Measurements from ENCODE around the gene ATIC.
"Not testable (repeated sequence)": the region's sequence is repeated elsewhere in the genome, so short reads cannot be mapped to it uniquely, and the experiment has no call there.

Gene ATIC

DNA sequence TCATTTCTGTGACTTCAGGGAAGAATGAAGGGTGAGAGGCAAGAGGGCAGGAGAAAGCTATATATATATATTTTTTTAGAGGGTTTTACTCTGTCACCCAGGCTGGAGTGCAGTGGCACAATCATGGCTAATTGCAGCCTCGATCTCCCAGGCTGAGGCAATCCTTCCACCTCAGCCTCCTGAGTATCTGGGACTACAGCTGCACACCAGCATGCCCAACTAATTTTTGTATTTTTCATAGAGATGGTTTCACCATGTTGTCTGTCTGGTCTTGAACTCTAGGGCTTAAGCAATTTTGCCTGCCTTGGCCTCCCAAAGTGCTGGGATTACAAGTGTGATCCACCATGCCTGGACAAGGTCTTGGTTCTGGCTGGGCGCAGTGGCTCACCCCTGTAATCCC lies 3.4 kb downstream of the ATIC start:
- DNase-seq (ENCODE audit: low read depth): no peak

DNA sequence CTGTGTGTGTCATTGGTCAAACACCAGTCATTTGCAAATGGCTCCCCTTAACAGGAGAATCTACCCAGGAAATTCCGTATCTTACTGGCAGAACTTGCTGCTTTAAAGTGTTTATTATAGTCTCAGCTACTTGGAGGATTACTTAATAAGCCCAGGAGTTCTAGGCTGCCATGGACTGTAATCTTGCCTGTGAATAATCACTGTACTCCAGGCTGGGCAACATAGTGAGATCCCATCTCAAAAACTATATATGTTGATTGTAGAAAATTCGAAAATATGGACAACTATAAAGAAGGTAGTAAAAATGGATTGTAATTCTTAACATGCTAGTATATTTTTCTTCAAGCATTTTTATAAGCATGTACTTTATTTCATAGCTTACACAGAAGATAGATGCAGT lies 4.5 kb downstream of the ATIC start:
- no peak for DNase-seq (ENCODE audit: low read depth)

DNA sequence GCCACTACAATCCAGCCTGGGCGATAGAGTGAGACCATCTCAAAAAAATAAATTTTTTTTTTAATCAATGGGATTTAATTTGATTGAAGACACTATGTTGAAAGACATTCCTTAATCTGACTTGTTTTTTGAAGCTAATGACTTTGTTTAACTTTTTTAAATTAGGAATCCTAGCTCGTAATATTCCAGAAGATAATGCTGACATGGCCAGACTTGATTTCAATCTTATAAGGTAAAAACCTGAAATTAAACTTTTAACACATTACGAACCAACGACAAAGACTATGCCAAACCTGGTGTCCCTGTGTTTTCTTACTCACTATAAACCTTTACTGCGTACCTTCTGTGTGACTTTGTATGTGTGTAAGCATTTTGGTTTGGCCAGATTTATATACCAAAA lies 7.6 kb downstream of the ATIC start:
- DNase-seq (ENCODE audit: low read depth): no peak

DNA sequence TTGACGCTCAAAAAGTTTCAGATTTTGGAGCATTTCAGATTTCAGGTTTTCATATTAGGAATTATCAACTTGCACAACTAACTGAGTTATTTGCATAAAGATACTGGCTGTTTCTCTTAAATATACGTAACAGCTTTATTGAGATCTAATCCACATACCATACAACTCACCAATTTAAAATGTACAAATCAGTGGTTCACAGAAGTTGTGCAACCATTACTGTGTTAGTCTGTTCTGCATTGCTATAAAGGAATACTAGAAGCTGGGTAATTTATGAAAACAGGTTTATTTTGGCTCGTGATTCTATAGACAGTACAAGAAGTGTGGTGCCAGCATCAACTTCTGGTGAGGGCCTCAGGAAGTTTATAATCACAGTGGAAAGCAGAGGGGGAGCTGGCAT lies 8.2 kb downstream of the ATIC start:
- DNase-seq (ENCODE audit: low read depth): no peak

DNA sequence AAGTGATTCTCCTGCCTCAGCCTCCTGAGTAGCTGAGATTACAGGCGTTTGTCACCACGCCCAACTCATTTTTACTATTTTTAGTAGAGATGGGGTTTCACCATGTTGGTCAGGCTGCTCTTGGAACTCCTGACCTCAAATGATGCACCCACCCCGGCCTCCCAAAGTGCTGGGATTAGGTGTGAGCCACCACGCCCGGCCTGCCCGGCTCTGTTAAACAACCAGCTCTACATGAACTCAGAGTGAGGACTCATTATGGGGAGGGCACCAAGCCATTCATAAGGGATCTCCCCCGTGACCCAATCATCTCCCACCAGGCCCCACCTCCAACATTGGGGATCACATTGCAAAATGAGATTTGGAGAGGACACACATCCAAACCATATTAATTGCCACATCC lies 8.8 kb downstream of the ATIC start:
- DNase-seq (ENCODE audit: low read depth): no peak

DNA sequence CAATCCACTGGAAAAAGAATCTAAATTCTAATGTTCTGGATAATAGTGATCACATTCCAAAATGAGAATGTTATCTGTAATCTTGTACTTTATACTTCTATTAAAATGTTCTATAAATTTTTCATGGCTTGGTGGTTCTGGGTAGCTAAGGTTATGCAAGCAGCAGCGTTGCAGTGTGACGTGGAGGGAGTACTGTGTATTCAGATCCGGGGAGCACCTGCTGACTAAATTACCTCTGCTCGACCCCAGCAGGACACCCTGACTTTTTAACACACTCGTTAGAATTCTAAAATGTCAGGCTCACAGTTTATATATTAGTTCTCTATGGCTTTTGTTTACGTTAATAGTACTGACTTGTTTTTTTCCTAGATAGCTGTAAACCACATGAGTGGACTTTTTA lies 13.0 kb downstream of the ATIC start:
- DNase-seq (ENCODE audit: low read depth): no peak

DNA sequence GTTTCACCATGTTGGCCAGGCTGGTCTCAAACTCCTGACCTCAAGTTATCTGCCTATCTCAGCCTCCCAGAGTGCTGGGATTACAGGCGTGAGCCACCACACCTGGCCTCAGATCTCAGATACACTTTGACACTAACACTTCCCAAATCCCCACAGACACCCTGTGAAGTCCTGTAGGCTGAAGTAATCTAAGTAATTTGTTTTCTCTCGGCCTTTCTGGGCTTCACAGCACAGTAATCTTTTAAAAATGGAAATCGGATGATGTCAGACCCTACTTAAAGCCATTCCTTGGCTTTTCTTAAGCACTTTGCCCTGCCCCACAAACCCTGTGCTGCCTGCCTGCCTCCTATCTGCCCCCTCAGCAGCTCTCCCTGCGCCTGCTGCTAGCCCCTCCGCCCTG lies 16.2 kb downstream of the ATIC start:
- no peak for DNase-seq (ENCODE audit: low read depth)

DNA sequence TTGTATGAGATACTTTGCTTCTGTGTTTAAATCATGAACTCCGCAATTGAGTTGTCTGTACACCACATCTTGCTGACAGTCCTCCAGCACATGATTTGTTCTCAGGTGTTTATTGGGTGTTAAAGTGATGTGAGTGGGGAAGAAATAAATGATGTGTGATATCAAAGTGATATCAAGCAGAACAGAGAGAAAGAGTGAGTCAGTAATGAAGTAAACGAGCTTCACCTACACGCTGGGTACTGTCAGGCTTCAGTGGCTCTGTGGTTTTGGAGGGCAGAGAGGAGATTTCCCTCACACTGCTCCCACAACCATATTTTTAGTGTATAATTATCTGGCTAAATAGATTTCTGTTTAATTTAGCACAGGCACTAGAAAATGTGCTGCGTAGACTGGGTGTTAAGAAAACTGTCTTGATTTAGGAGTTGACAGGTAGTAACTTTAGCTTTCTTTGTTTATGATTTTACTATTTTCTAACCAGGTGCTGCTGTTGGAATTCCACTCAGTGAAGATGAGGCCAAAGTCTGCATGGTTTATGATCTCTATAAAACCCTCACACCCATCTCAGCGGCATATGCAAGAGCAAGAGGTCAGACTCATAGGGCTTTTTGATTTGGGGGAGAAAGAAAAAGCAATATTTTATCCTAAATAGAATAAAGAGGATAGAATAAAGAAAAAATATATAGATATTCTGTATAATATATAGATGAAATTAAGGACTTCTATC lies 21.2 kb downstream of the ATIC start:
- no peak for DNase-seq (ENCODE audit: low read depth)

DNA sequence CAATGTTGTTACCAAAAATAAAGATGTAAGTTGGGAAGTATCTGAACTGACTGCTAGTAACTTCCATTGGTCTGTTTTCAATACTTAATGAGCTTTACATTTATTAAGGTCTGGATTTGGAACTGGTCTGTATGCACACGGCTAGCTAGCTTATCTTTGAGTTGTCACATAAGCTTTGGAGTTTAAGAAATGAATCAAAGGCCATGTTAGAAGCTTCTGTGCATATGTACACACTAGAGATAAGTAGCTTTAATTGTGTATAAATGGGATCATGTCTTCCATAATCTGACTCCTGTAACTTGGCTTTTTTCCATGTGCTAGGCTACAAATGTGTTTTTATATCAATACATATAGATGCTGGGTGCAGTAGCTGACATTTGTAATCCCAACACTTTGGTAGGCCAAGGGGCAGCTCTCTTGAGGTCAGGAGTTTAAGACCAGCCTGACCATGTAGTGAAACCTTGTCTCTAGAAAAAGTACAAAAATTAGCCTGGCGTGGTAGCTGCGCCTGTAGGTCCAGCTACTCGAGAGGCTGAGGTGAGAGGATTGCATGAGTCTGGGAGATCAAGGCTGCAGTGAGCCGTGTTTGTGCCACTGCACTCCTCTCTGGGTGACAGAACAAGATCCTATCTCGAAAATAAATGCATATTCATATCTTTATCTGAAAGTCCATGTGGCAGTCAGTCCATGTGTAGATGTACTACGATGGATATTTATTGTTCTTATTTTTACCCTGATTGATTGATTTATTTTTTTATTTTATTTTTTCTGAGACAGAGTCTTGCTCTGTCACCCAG lies 27.2 kb downstream of the ATIC start:
- DNase-seq (ENCODE audit: low read depth): no peak

DNA sequence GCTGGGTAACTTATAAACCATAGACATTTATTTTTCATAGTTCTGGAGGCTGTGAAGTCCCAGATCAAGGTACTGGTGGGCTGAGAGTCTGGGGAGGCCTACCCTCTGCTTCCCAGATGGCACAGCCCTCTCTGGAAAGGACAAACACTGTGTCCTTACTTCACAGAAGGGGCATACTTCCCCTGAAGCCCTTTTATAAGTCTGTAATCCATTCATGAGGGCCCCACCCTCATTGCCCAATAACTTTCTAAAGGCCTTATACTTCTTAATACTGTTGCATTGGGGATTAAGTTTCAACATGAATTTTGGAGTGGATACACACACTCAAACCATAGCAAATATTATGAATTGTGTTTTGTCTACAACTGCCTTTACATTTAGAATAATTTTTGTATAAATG lies 36.0 kb downstream of the ATIC start:
- DNase-seq (ENCODE audit: low read depth): no peak

DNA sequence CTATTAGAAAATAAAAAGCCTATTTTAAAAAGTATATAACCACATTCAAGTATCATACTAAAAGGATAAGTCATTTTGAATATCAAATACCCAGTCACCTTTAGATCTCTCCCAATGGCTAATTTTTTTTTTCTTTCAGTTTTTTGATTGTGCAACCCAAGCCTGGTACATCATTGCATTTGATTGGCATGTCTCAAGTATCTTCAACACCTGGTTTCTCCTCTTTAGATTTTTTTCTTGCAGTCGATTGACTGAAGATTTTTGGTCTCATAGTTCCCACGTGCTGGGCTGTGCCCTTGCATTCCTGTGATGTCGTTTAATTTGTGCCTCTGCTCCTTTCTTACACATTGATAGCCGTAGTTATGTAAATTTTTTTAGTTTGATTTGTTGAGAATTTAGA lies 40.7 kb downstream of the ATIC start:
- no peak for DNase-seq (ENCODE audit: low read depth)

DNA sequence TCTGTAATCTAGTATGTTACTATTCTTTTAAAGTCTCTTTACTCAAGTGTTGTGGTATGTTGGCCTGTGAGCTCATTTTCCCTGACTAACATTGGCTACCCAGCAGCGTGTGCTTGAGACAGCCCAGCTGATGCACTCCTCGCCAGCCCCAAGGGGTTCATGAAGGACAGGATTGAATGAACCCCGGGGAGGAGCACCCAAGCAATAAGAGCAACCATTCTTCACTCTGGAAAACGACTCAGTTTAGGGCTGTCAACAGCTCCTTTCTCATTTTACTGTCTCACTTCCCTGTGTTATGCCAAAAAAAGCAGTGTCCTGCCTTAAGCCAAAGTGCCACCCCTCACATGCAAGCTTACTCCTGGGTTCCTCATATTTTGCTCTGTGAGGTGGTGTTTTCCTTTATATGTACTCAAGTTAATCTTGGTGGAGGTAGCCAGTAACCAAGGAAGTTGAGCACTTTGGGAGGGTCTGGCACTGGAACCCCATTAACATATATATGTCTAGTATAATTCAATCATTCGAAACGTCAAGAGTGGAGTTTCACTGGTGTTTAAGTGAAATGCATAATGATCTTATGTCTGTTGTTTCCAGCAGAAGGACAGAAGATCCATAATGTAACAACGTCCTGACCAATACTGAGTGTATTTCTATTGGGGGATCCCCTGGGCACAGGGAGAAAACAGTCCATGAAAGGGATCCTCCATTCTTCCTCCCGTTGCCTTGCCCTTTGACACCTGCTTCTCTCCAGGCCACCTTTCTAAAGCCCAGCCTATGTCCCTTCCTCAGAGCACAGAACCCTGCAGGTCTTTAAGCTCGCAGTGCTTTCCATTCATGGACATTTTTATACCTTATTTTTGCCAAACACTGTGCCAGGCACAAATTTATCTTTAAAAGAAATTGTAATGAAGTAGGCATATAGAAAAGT lies 43.2 kb downstream of the ATIC start:
- no peak for DNase-seq (ENCODE audit: low read depth)

DNA sequence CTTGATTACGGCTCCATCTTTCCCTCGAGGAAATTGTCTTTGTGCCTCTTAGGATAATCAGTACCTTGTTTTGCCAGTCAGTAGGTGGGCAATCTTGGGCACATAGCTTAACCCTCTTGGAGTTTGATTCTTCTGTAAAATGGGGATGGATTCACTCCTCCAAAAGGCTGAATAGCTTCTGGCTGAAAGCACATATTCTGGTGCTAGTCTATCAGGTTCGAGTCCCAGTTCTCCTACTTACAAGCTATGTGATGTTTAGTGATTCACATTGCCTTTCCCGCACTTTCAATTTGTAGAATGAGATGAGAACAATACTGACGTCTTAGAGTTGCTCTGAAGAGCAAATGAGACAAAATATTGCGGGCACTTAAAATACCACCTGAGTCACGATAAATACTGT lies 43.9 kb downstream of the ATIC start:
- DNase-seq (ENCODE audit: low read depth): no peak

DNA sequence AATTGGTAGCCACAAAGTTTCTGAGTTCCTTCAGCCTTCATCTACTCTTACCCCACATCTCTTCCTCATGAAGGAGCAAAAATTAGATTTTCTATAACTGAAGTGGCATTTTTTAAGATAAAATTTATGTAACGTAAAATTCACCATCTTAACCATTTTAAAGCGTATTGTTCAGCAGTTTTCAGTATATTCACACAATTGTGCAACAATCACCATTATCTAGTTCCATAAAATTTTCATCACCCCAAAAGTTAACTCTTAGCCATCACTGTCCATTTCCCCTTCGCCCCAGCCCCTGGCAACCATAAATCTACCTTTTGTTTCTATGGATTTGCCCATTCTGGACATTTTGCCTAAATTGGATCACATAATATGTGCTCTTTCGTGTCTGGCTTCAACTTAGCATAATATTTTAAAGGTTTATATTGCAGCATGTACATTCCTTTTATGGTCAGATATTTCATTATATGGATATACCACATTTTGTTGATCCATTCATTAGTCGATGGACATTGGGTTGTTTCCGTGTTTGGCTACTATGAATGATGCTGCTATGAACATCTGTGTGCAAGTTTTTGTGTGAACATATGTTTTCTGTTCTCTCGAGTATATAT lies 44.6 kb downstream of the ATIC start:
- no peak for DNase-seq (ENCODE audit: low read depth)

DNA sequence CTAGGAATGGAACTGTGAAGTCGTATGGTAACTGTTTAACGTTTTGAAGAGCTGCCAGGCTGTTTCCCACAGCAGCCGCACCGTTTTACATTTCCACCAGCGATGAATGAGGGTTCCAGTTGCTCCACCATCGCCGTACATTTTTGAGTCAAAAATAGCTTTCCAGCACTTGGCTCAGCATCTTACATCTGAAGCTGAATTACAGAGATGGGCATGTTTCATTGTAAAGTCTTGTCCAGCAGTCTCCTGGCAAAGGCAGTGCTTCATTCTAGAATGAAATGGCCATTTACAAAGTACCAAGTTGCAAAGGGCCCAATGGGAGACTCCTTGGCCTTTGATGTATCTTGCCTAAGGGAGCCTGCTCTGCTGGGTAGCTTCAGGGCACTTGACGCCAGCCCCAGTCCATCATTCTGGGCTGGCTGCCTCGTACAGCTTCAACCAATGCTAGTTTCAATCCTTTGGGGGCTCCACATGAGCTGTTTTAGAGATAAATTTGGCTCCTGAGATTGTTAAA lies 45.1 kb downstream of the ATIC start:
- no peak for DNase-seq (ENCODE audit: low read depth)

DNA sequence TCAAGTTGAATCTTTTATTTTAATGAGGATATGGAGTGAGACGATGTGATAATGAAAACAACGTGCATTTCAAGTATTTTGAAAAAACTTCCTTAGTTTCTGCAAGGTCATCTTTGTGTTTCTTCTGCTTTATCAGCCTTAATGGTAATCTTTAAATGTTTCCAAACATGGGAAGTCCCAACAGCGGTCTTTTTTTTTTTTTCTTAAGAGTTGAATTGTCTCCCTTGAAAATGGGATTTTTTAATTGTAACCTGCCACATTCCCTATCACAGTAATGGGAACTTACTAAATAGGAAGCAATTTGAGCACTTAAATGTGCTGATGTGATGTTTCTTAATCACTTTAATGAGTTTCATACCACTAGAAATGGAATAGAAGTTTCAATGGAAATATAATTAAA lies 45.8 kb downstream of the ATIC start:
- no peak for DNase-seq (ENCODE audit: low read depth)

DNA sequence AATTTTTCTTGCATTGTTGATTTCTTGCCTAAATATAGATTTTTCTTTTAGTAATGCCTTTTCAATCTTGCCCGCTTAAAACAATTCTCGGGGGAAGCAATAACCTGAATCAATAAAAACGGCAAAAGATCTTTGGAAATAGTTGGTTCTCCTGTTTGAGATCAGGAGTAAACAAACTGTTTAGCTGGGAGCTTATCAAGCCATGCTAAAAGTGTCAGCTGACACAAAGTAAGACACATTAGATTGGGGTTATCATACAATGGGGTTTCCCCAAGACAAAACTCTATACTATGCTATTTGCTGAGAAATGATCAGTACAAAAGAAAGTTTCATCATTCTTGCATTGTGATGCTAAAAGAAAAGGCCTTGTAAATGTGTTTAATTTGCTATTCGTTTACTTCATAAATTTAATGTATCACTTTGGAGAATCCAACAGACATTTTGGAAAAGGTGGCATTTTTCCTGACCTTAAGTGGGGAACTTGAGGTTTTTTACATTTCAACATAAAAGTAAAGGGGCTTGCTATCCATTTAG lies 46.5 kb downstream of the ATIC start:
- no peak for DNase-seq (ENCODE audit: low read depth)

DNA sequence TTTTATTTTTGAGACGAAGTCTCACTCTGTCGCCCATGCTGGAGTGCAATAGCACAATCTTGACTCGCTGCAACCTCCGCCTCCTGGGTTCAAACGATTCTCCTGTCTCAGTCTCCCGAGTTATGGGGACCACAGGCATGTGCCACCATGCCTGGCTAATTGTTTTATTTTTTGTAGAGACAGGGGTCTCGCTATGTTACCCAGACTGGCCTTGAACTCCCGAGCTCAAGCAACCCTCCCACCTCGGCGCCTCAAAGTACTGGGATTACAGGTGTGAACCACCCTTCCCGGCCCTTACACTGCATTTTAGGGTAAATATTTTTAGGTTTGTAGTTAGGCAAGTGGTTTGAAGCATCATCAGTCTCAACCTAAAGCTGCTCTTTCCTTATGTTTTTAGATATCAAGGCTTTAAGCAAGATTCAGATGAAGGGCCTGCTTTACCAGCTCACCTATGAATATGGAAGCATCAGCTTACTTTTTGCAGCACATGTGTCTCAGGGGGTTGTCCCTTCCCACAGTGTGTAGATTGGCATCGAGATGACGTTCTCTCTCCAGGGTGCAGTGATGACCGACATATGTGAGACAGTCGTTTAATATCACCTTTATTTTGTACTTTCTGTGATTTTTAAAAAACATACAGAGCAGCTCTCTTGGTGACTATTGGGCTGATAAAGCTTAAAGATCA lies 47.2 kb downstream of the ATIC start:
- no peak for DNase-seq (ENCODE audit: low read depth)

DNA sequence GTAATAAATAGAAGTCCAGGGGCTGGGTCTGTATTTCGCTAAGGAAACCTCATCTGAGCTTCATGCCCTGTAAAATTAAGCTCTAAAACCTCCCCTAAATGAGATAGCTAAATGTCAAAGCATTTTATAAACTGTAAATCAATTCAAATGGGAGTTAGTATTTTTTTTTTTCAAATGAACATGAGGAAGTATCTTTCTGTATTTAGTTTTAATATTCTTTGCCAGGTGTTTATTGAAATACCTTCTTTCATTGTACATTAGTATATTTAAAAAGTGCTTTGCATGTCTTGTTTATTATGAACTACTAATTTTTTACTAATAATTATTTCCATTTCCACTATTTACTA lies 47.7 kb downstream of the ATIC start:
- no peak for DNase-seq (ENCODE audit: low read depth)

DNA sequence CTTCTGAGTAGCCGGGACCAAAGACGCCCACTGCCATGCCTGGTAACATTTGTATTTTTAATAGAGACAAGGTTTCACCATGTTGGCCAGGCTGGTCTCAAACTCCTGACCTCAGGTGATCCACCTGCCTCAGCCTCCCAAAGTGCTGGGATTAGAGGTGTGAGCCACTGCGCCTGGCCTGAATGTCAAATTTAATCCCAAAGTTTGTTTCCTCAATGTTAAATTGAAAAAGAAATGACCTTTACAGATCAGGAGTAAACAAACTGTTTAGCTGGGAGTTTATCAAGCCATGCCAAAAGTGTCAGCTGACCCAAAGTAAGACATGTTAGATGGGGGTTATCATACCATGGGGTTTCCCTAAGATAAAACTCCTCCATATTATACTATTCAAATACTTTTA lies 48.2 kb downstream of the ATIC start:
- not testable (repeated sequence) for DNase-seq (ENCODE audit: low read depth)

DNA sequence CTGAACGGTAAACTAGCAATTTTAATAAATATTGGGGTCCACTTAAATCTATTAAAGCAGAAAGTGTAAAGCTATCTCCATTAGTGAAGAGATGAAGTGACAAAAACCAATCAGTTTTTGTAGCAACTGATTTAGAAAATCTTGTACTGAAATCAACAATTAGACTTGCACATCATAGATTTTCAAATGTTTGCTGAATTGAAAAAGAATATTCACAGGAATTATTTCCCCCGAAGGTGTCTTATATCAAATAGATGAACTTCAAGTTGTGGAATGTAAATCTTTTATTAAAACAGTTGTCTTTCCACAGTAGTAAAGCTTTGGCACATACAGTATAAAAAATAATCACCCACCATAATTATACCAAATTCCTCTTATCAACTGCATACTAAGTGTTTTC lies 48.7 kb downstream of the ATIC start:
- no peak for DNase-seq (ENCODE audit: low read depth)

All from GM04503 (cell line).